Sigmoid colon (tissue), 4 donors: ENCODE results near the gene GREB1L.

Experiments
- CTCF ChIP-seq, 4 experiments: fragments of 450-650 bp in 3 of 4; fragments of 200-600 bp in 1 of 4; IDR thresholded peaks; one replicate each; pipeline ENCODE4 v1.5.1; 2016 to 2019; ENCODE audit warnings: antibody characterized with exemption in 4 of 4, mild to moderate bottlenecking in 3 of 4, moderate library complexity in 2 of 4
- EP300 ChIP-seq, 4 donors: sonication (generic); formaldehyde crosslinking; IDR thresholded peaks; one replicate each; pipeline ENCODE4 v1.6.1; 2017; ENCODE audit warnings: antibody characterized with exemption in 4 of 4
- POLR2A ChIP-seq, 2 donors: fragments of 450-650 bp; IDR thresholded peaks; one replicate each; pipeline ENCODE4 v1.6.1; 2016; ENCODE audit warnings: antibody characterized with exemption in 2 of 2, mild to moderate bottlenecking in 2 of 2, moderate library complexity in 2 of 2
- POLR2AphosphoS5 ChIP-seq, 4 donors: sonication (generic); formaldehyde crosslinking; IDR thresholded peaks; one replicate each; pipeline ENCODE4 v1.6.1; 2017; ENCODE audit warnings: antibody characterized with exemption in 4 of 4

- TF ChIP-seq CTCF (IDR thresholded peaks at IDR 0.05) (no peak), POLR2AphosphoS5 (IDR thresholded peaks at IDR 0.05) (no peak), POLR2A (IDR thresholded peaks at IDR 0.05) (no peak), EP300 (IDR thresholded peaks at IDR 0.05) (no peak)
These were observed 147.3 kb downstream of the GREB1L start for GRCh38 chr18:21389283-21389682.
